H4 (cell line): ENCODE data around the gene LEMD1. TPM values are rescaled to one million over a fixed set of nuclear protein-coding genes. Genes with fewer than 3 reads are reported as not detected.
A peak's percentile ranks its signal among the peaks of the same experiment; 100 is the strongest.

ENCODE experiments used
- DNase-seq: peaks from one replicate; pipeline ENCODE4 v3.0.0-alpha.2; 2015; ENCODE audit warnings: low spot score
- total RNA-seq: library from RNA; depleted of rRNA; stranded (reverse); fragments of >200 nt; shearing (Covaris generic); gene quantifications from 2 replicates; pipeline ENCODE4 v1.2.3, GENCODE V29; 2014

LEMD1 gene
- total RNA-seq, 1 experiment from 2014 or later, result 1.5 TPM

DNA sequence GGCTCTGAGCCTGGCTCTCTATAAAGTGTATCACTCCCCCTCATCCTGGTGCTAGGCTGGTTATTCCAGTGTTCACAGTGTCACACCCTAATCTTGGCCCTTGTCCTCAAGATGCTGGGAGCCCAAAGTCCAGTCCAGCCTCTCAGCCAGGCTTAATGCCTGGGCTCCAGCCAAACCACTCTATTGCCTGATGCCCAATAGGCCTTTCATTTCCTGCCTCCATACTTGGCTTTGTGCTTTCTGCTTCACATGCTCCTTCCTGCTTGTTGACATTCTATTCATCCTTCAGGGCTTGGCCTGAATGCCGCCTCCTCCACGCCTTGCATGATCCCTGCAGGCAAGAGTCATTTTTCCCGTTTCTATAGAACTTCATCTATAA, 66.8 kb downstream of the LEMD1 start:
- peak; percentile 39 for DNase-seq

DNA sequence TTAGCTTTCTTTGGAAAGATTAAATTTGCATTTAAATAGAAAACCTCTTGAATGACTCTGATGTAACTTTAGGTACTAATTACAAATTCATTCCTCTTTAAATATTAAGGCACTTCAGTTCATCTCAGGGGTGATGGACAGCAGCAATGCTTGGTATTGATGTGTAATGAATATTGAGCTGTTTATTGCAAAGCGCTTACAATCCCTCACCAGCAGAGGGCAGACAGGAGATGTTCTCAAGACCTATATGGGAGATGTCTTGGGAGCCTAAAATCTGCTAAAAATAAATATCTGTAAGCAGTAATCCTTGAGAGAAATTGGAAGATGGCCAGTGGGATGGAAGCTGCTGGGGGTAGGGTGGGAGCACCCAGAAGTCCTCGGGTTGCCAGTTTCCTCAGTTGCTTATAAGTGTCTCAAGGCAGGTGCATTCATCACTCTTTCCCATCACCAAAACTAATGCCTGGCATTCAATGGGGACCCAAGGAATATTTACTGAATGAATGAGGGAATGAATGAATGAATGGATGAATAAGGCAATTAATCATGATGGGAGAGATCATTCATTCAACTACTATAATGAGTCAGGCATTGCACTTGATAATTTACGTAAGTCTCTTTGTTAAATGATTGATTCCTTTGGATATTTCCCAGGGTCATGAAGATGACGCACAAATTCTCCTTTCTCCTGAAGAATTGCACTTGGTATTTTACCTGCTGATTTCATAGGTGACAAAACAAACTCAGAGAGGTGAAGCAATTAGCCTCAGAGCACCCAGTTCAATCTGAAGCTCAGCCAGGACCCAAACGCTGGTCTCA, 67.4 kb downstream of the LEMD1 start:
- peak; percentile 58 for DNase-seq

DNA sequence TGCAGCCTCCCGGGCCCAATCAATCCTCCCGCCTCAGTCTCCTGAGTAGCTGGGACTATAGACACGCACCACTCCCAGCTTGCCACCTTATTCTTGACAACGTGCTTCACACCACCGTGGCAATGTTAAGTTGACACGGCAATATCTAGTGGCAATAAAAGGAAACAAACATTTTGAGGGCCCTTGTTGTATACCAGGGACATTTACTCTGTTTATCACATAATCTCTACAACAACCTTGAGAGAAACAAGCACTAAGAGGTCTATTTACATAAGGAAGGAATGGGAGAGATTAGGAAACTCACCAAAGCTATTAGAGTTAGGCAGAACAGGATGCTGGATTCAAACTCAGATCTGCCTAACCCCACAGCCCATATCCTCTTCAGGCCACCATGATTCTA, 68.2 kb downstream of the LEMD1 start:
- no peak for DNase-seq

DNA sequence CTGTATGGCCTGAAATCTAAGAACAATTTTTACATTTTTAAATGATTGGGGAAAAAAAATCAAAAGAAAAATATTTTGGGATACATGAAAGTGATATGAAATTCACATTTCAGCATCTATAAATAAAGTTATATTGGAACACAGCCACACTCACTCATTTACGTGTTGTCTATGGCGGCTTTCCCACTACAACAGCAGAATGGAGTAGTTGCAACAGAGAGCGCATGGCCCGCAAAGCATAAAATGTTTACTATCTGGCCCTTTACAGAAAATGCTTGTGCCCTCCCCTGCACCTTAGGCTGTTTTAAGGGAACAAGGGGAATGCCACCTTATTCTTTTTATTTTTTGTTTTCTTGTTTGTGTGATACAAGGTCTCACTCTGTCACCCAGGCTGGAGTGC, 68.7 kb downstream of the LEMD1 start:
- DNase-seq, result no peak

DNA sequence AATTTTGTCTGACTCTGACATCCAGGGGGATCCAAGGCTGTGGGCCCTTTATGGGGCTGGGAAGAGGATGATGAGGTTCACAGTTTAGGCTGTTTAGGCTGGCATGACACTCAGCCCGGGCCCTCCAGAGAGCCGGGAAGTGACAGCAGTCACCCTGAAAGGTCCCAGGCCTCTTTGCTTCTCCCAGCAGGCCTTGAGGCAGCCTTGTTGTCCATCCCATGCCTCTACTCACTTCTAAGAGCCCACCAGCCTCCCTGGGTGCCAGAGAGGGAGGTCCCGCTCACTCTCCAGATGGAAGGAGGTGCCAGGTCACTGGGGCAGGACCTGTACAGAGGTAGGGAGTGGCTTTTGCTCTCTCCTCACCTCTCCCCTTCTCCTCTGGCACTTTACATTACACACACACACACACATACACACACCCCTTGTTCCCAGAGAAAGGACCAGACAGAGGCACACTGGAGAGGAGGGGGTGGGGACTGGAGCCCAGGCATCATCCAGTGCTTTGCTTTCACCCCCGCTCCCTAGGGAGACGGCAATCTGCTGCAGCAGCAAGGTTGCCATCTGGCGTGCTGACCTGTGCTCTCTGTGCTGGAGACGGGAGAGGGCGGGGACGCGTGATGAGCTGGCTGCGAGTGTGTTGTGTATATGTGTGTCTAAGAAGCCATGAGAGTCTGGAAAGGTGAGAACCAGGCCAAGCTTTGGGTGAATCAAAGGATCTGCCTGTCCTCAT, 69.7 kb downstream of the LEMD1 start:
- DNase-seq, result peak; percentile 37

DNA sequence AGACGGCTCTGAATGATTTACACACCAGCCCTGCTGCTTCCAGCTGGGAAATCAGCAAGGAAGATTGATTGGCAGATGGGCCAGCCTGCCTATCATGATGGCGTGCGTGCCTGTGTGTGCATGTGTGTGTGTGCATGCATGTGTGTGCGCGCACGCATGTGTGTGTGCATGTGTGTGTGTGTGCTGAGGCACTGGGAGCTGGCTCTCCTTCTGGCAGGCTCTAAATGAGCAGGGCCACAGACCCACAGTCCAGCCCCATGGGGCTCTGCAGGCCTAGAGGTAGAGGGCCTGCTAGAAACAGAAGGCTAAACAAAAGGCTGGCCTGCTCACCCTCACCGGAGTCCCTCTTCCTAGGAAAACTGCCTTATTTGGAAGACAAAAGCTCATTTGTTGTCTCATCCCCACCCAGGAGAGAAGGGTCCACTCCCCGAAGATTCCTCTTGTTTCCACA, 71.1 kb downstream of the LEMD1 start:
- DNase-seq, result no peak

DNA sequence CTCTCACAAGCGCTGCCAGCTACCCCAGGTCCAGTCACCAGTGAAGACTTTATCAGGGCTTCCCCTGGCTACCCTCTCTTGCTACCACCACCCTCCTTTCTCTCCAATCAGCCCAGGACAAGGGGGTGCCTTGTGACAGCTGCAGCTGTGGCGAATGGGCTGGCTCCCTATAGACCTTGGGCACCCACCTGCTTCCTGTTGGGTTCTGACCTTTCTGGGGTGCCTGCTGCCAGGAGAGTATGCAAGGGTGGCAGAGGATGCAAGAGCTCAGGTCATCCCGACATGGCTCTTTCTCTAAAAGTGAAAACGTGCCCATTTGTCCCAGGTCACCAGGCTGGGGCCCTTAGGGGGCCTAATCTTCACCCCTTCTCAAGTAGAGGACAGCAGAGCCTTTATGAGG, 71.7 kb downstream of the LEMD1 start:
- no peak for DNase-seq

DNA sequence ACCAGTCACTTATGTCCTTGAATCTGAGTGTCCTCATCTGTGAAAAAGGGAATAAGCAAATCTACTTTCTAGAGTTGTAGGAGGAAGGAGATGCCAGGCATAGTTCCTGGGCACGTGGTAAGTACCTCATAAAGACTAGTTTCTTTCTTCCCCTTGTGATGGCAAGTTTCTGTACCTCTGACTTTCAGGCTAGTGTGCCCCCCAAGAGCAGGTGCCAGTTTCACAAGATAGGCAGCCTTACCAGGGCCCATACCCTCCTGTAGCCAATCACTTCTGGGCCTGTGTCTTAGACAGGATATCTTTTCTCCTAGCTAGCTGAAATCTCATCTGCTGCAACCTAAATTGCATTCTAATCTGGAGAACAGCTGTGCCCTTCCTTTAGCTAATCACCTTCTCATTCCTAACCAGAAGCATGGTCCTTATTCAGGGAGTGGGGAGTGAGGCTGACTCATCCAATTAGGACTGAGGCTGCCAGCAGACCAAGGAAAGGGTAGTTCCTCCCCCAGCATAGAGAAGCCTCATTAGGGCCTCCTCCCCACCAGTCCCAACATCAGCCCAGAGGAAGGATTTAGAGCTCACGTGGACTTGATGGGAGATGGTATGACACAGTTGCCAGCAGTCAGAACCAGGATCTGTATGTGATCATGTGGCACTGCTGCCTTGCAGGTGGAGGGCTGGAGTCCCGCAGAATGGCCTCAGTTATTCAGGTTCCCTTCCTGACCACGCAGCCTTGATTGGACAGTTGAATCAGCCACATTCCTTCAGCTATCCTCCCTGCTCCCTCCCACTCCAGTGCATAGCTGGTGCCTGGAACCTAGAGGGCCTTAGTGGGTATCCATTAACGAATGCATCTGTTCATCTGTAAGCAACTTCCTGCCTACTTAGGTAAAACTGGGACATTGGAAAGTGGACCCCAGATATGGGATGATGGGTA, 73.0 kb downstream of the LEMD1 start:
- peak; percentile 36 for DNase-seq

DNA sequence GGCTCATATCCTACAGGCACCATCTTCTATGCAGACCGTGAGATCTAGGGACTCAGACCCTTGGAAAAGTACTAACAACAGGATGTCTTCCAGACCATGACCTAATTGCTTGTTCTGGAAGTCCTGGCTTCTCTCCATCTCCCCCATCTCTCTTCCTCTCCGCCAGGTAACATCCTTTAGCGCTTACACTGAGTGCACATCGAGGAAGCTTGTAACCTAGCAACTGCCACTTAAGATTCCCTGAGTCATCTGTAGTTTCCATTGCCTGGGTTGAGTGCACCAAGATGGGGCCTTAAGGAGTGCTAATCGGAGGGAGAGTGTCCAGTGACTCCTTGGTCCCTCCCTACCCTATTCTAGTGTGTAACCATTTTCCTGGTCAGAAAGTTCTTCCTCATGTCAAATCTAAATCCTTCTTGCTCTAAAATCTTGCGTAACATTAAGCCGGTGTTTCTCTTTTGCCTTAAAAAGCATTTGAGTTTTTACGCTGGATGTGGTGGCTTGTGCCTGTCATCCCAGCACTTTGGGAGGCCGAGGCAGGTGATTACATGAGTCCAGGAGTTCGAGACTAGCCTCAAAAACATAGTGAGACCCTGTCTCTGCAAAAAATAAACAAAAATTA, 74.8 kb downstream of the LEMD1 start:
- DNase-seq, result peak; percentile 37

DNA sequence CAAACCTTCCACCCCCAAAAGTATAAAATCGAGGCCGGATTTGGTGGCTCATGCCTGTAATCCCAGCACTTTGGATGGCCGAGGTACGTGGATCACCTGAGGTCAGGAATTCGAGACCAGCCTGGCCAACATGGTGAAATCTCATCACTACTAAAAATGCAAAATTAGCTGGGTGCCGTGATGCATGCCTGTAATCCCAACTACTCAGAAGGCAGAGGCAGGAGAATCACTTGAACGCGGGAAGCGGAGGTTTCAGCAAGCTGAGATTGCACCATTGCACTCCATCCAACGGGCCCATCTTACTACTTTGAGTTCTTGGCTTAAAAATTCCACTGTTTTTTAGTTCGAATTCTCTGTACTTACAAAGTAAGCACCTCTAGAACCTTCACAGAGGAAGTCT, 76.1 kb downstream of the LEMD1 start:
- DNase-seq, result no peak

DNA sequence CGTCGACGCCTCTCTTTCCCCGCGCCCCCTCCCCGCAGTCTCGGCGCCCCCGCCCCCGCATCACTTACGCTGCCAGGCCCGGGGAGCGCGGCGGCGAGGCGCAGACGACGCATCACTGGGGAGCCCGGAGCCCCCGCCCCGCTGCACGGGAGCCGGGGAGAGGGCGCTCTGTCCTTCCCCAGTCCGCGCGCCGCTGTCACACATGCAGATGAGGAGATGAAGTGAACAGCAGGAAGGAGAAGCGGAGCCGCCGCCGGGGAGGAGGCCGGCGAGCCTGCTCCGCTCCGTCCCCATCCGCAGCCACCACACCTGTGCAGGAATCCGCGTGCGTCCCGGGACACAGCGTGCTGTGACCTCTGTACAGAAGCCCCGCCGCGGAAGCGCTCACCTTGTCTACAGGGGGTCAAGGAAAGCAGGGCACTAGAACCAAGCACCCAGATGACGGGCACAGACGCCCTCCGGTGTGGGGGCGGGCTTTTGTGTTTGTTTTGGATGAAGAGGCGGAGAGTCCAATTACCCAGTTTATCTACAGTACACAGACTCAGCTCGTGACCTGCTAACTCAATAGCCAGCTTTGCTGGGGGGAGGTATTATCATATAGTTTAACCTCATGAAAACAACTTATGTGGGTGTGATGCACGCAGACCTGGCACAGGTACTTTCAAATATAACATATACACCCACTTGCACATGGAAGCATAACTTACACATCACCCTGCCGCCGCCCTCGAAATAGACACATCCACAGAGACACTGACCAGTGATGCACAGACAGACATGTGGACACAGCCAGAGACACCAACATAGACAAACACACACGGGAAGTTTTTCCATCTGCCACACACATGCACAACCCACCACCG, 77.6 kb downstream of the LEMD1 start:
- no peak for DNase-seq

DNA sequence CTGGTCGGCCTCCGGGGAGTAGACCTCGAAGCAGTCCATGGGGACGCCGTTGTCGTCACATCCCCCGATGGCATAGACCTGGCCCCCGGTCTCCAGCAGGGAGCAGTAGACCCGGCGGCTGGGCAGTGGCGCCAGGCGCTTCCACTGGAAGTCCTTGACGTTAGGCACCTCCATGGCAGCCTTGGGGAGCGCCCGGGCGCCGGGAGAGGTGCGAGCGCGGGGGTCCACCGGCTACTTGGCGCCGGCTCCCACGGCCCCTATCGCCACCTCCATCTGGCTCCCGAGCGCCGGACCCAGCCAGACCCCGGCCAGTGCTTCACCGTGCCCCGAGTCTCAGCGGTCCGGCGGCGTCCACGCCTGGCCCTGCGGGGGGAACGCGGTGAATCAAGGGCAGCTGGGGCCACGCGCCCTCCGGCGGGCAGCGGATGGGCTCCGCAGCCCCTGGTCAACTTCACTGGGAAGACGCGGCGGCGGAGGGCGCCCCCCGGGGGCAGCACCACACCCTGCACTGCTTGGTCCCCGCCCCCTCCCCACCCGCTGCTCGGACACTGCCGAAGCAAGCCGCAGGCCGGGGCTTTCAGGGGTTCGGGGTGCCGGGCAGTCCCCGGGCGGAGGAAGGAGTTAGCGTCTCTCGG, 78.3 kb downstream of the LEMD1 start:
- DNase-seq, result no peak

DNA sequence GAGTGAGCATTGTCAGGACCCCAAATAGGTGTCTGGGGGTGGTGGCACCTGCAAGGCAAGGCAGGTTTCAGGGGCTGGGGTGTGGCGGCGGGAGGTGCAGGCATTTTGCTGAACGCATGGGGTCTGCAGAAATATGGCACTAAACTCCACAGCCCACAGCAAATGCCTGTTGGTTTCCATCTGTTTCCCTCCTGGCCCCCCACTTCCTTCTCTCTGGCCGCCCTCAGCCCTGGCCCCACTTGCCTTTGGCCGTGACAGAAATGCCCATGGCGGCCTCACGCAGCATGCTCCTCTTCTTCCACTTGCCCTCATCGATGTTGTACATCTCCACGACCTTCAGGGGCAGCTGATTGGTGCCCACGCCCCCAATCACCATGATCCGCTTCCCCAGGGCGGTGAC, 78.9 kb downstream of the LEMD1 start:
- no peak for DNase-seq

DNA sequence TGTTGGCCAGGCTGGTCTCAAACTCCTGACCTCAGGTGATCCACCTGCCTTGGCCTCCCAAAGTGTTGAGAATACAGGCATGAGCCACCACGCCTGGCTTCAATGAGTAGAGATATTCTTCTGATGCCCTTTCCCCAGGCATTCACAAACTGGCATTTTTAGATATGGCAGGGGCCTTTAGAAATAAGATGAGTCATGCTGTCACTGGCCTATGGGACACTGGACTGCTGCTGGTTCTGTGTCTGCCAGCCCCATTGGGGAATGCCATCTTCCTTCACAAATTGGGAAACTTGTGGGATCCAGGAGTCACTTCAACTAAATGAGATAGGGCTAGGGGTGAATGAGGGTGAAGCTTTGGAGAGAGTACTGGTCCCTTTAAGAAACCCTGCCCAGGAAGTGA, 81.2 kb downstream of the LEMD1 start:
- DNase-seq, result no peak

DNA sequence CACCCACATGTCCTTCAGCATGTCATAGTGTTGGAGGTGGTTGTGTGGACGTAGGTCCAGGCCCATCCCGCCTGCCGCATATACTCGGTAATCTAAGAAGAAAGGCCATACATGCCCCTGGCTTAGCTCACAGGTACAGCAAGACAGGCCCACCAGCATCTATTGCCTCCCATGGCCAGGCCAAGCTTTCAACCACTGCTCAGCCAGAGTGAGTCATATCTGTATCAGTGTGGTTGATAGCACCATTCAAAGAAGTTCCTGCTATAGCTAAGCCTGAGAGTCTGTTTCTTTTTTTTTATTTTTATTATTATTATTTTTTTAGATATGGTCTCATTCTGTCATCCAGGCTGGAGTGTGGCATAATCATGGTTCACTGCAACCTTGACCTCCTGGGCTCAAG, 82.1 kb downstream of the LEMD1 start:
- no peak for DNase-seq

DNA sequence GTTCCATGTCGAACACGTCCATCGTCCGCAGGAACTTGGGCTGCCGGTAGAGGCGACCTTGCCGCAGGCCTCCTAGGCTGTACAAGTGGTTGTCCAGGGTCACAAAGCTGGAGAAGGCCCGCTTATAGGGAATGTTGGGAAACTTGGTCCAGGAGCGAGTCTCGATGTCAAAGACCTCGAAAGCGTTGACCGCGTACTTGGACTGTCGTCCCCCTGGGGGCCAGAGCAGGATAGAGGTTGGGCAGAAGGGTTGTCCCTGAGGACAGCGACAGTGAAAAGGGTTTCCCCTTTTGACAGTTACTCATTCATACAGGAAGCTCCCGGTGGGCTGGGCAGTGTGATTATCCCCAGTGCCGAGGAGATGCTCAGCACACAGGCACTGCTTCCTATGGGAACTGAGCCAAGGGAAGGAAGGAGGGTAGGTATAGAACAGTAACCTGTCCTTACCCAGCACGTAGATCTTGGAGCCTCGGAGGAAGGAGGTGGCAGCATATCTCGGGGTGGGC, 82.6 kb downstream of the LEMD1 start:
- DNase-seq, result no peak

DNA sequence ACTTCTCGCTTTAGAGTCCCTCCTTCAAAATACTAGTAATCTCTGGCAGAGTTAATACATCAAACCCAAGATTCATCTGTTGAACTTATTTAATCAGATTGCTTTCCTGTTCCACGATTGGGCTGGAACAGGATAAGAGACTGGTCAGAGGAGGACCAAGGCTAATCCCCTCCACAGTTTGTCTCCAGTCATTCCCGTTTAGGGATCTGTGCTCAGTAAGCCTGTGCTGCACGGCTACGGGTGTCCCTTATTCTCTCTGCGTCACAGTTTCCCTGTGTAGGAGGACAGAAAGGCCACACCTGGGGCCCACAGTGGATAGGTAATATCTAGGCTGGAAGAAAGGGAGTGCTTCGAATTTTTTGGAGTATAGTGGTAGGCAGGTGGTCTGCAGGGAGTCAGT, 83.8 kb downstream of the LEMD1 start:
- no peak for DNase-seq

DNA sequence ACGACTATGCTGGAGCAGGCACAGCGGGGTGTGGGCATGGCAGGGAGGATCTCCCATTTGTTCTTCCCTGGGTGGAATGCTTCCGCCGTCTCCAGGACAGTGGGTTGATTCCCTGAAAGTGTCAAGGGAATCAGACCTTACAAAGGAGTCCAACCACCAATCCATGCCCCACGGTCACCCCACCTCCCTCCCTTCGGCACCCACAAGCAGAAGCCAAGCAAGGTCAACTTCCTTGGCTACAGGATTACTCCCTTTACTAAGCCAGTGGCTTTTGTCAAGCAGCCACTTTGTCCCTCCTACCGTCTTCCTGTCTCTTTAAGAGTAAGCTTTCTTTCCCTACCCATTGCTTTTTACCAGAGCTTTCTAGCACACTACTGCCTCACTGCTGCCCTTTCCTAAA, 84.4 kb downstream of the LEMD1 start:
- no peak for DNase-seq

DNA sequence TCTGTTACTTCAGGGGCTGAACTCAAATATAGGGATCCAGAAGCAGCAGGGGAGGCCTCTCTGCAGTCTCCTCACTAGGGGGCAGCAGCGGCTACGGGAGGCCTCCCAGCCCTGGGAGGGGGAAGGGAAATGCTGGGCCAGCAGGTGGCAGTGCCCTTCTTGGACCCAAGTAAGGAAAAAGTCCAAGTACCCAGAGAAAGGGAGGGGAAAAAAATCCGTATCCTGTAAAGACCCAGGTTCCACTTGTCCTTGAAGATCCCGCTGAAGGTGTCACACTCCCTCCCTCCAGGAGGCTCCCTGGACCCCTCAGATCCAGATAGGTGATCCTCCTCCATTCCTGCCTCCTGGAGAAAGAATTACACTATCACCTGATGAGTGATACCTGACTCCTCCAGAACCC, 86.2 kb downstream of the LEMD1 start:
- peak; percentile 78 for DNase-seq
